Measurements from ENCODE around the gene DRAM2.

GRCh38 chr1:111161843-111162487, 22.1 kb upstream of the DRAM2 start:
- TF ChIP-seq CTCF (IDR thresholded peaks at IDR 0.05) (no peak), POLR2A (IDR thresholded peaks at IDR 0.05) (no peak)

All from right lobe of liver (tissue), 4 donors.